ENCODE data around the gene CHRND. TPM values are rescaled to one million over a fixed set of nuclear protein-coding genes. Genes with fewer than 3 reads are reported as not detected.

Gene CHRND
- total RNA-seq, 2 experiments from 2014 or later, result not detected

DNA sequence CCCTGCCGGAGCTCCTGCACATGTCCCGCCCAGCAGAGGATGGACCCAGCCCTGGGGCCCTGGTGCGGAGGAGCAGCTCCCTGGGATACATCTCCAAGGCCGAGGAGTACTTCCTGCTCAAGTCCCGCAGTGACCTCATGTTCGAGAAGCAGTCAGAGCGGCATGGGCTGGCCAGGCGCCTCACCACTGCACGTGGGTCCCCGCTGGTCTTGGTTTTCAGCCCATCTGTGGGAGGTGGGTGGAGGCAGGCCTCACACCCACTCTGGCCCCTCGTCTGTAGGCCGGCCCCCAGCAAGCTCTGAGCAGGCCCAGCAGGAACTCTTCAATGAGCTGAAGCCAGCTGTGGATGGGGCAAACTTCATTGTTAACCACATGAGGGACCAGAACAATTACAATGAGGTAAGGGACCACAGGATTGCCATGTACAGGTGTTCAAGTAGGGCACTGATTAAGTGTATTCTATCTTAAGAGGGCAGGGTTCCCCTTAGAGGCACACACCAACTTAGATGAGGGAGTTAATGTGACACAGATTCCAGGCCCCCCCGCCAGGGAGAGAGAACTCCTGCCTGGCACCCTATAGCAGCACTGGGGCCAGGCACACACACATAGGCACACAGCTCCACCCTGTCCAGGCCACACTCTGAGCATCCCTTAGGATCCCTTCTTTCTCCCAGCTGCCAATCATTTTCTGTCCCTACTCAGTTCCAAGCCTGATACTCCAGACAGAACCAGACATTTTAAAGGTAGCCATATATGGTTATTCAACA is 8.2 kb downstream of the CHRND start:
- POLR2A ChIA-PET, result no interaction called here
- H3K4me3 Mint-ChIP-seq, result no peak overlapping the region
- no peak overlapping the region for H3K27ac Mint-ChIP-seq
- peaks cover 12% of the 10 kb centered on the region for H3K4me1 Mint-ChIP-seq
- peaks cover 2% of the 10 kb centered on the region for H3K9me3 Mint-ChIP-seq
- H3K27me3 Mint-ChIP-seq, result peaks cover 7% of the 10 kb centered on the region
- no peak for ATAC-seq (ENCODE audit: low read depth)
- DNase-seq, result peak; percentile 20
- H3K36me3 Mint-ChIP-seq, result peaks cover 3% of the 10 kb centered on the region

DNA sequence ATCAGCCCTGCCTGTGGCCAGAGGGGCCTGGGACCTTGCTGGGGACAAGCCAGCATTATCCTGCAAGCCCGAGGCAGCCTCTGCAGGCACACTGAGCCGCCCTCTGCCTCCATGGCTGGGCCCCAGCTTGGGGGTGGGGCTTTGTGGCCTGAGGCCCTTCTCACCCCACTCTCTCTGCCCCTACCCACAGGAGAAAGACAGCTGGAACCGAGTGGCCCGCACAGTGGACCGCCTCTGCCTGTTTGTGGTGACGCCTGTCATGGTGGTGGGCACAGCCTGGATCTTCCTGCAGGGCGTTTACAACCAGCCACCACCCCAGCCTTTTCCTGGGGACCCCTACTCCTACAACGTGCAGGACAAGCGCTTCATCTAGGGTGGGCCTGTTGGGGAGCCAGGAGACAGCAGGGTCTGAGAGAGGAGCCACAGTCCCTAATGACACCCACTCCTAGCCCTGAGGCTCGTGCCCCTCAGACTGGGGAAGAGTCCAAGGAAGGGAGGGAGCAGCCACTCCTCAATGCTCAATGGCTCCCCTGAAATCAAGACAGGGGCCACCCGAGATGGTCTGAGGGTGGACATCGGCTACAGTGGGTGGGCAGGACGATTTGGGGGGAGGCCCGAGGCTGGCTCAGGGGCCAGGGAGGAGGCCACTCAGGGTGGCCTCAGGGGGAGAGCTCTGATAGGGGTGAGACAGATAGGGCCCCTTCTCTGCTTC is 9.1 kb downstream of the CHRND start:
- Mint-ChIP-seq H3K27me3 (peaks cover 7% of the 10 kb centered on the region), H3K4me3 (no peak overlapping the region), H3K27ac (no peak overlapping the region), H3K4me1 (peaks cover 9% of the 10 kb centered on the region), H3K9me3 (peaks cover 2% of the 10 kb centered on the region), H3K36me3 (peaks cover 3% of the 10 kb centered on the region)
- peak; percentile 10 for DNase-seq
- ATAC-seq (ENCODE audit: low read depth), result no peak
- POLR2A ChIA-PET, result no interaction called here

DNA sequence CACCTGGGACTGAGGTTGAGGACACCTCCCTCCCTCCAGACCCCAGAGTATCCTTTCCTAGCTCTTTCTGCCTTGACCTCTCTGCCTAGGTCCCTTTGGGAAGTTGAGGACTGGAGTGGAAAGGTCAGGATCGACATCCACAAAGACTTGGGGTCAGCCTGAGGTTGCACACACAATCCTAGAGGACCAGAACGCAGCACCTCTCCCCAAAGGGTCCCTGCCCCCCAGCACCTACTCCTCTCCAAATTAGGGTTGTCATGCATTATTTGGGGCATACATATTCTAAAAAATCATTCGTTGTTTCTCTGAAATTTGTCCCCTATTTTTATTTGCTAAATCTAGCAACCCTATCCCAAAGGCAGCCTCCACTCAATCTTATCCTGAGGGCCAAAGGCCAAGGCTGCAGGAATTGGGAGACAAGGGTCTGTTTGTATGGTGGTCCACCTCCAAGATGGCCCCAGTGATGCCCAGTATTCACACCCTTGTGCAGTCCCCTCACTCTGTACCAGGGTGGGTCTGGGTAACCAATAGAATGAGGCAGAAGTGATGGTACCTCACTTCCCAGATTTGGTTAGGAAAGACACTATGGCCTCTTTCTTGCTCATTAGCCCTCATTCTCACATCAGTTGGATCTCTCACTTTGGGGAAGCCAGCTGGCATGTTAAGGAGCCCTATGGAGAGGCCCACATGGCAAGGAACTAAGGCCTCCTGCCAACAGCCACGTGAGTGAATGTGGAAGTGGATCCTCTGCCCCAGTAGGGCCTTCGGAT is 10.0 kb downstream of the CHRND start:
- H3K4me3 Mint-ChIP-seq, result no peak overlapping the region
- H3K27ac Mint-ChIP-seq, result no peak overlapping the region
- peak; percentile 25 for DNase-seq
- peaks cover 2% of the 10 kb centered on the region for H3K9me3 Mint-ChIP-seq
- peaks cover 9% of the 10 kb centered on the region for H3K4me1 Mint-ChIP-seq
- H3K36me3 Mint-ChIP-seq, result peaks cover 3% of the 10 kb centered on the region
- ATAC-seq (ENCODE audit: low read depth), result no peak
- POLR2A ChIA-PET, result no interaction called here
- peaks cover 7% of the 10 kb centered on the region for H3K27me3 Mint-ChIP-seq

DNA sequence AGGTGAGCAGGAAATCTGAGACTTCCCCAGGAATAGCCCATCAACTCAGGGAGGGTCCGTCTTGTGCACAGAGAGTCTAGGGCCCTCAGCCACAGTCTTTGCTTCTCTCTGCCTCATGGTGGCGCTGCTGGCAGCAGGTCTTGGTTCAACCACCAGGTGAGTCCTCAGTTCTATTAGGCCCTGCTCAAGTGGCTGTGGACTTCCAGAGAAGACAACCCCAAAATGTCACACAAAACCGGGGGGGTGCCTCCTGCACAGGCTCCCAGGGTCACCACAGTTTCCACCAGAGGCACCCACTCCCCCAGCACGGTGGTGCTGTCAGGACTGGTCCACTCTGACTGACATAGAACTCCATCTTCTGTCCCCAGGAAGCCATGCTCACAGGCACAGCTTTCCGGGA is 11.1 kb downstream of the CHRND start:
- peaks cover 9% of the 10 kb centered on the region for H3K4me1 Mint-ChIP-seq
- DNase-seq, result peak; percentile 28
- H3K27ac Mint-ChIP-seq, result no peak overlapping the region
- peaks cover 3% of the 10 kb centered on the region for H3K36me3 Mint-ChIP-seq
- no peak for ATAC-seq (ENCODE audit: low read depth)
- POLR2A ChIA-PET, result no interaction called here
- H3K4me3 Mint-ChIP-seq, result no peak overlapping the region
- H3K27me3 Mint-ChIP-seq, result peaks cover 7% of the 10 kb centered on the region
- peaks cover 2% of the 10 kb centered on the region for H3K9me3 Mint-ChIP-seq

DNA sequence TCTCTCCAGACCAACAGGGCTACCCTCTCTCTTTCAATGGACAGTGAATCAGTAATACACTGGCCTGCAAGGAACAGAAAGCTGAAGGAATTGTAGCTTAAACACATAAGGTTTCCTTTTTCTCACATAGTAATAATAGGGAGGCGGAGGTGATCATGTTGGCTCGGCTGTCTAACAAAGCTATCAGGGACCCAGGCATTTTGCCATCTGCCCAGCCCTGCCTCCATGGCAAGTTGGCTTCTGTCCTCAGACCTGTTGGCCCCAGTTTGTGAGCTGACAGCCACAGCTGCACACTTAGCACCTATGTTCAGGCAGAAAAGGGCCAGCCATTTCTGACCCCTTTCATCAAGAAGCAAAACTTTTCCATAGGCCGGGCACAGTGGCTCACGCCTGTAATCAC is 11.5 kb downstream of the CHRND start:
- no peak for ATAC-seq (ENCODE audit: low read depth)
- peaks cover 2% of the 10 kb centered on the region for H3K9me3 Mint-ChIP-seq
- no peak overlapping the region for H3K27ac Mint-ChIP-seq
- no peak for DNase-seq
- POLR2A ChIA-PET, result no interaction called here
- H3K27me3 Mint-ChIP-seq, result peaks cover 7% of the 10 kb centered on the region
- H3K4me3 Mint-ChIP-seq, result no peak overlapping the region
- peaks cover 9% of the 10 kb centered on the region for H3K4me1 Mint-ChIP-seq
- H3K36me3 Mint-ChIP-seq, result peaks cover 3% of the 10 kb centered on the region

DNA sequence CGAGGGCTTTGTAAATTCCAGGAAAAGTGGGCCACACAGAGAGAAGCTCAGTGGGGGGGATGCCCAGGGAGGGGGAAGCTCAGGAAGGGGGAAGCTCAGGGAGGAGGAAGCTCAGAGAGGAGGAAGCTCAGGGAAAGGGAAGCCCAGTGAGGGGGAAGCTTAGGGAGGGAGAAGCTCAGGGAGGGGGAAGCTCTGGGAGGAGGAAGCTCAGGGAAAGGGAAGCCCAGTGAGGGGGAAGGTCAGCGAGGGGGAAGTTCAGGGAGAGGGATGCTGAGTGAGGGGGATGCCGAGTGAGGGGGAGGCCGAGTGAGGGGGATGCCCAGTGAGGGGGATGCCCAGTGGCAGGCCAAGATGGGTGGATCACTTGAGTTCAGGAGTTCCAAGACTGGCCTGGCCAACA is 12.7 kb downstream of the CHRND start:
- Mint-ChIP-seq H3K36me3 (peaks cover 5% of the 10 kb centered on the region), H3K27me3 (peaks cover 7% of the 10 kb centered on the region), H3K4me1 (peaks cover 9% of the 10 kb centered on the region), H3K27ac (no peak overlapping the region), H3K4me3 (no peak overlapping the region), H3K9me3 (peaks cover 2% of the 10 kb centered on the region)
- DNase-seq, result no peak
- POLR2A ChIA-PET, result interaction anchor here (0.7 kb wide), 1 partner anchor 11 kb away, joined by 3 read pairs; the partner anchor contains the start of gene TIGD1
- ATAC-seq (ENCODE audit: low read depth), result no peak

DNA sequence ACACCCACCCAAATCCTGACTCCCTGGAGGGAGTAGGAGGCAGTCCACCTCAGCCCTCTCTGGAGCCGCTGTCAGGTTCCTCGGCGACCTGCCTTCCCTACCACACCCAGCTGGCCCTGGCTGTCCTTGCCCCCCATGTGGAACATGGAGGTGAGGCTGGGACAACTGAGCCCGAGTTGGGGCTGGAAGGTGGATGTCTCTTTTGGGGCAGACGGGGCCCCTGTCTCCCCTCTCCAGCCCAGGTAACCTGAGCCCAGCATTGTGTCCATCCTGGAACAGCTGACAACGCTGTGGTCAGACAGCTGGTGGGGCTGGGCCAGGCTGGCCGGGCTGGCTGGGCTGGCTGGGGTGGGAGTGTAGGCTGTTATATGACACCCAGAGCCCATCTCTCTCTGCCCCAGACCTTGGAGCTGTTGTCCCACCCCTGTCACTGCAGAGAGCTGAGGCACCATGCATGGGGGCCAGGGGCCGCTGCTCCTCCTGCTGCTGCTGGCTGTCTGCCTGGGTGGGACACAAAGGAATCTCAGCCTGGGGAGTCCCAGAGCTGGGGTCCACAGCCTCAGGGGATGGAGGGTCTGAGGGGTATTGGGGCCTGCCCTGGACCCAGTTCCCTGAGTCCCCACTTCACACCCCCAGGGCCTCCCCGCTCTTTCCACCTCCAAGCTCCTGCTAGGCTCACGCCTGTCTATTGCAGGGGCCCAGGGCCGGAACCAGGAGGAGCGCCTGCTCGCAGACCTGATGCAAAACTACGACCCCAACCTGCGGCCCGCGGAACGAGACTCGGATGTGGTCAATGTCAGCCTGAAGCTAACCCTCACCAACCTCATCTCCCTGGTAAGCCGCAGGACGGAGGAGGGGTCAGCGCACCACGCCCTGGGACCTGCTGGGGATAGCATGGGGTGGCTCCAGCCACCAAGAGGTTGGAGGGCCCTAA is 13.6 kb downstream of the CHRND start, which contains the start of gene CHRNG:
Gene CHRNG (plus strand): TSS at position 395 of the 934 bp plus-strand sequence. CDS start 56 bp downstream, at position 451.
- no peak within 1 kb of the TSS for H3K27ac Mint-ChIP-seq
- H3K27me3 Mint-ChIP-seq, result peaks cover 7% of the 10 kb centered on the region
- DNase-seq, result no peak
- no peak for ATAC-seq (ENCODE audit: low read depth)
- H3K4me1 Mint-ChIP-seq, result peaks cover 9% of the 10 kb centered on the region
- POLR2A ChIA-PET, result interaction anchor here (1.0 to 1.1 kb wide), 2 partner anchors 8 to 11 kb away, joined by 4 to 5 read pairs; partner anchors contain the start of genes EIF4E2 and TIGD1
- H3K4me3 Mint-ChIP-seq, result no peak within 1 kb of the TSS
- peaks cover 2% of the 10 kb centered on the region for H3K9me3 Mint-ChIP-seq
- H3K36me3 Mint-ChIP-seq, result peaks cover 5% of the 10 kb centered on the region

DNA sequence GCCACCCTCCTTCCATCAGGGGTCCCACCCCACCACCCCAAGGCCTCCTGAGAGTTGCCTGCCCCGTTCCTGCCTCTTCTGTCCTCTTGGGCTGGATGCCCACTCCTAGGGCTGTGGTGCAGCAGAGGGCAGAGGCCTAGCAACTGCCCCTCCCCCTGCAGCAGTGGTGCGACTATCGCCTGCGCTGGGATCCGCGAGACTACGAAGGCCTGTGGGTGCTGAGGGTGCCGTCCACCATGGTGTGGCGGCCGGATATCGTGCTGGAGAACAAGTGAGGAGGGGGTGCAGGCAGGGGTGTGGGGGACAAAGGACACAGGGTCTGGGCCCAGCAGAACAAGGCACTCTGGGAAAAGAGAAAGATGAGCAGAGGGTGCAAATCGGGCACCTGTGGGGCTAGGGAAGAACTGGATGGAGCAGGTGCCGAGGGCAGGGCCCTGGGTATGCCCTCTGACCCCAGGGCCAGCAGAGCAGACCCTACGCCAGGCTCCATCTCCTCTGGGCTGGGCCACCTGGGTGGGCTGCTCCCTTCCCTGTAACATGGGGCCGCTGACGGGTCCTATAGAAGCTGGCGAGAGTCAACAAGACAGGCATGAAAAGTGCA is 14.6 kb downstream of the CHRND start:
- Mint-ChIP-seq H3K4me3 (no peak overlapping the region), H3K27me3 (peaks cover 7% of the 10 kb centered on the region), H3K36me3 (peaks cover 5% of the 10 kb centered on the region), H3K4me1 (peaks cover 9% of the 10 kb centered on the region), H3K27ac (no peak overlapping the region), H3K9me3 (peaks cover 2% of the 10 kb centered on the region)
- ATAC-seq (ENCODE audit: low read depth) (no peak), DNase-seq (no peak)
- POLR2A ChIA-PET, result interaction anchor here (1.1 kb wide), 1 partner anchor 9 kb away, joined by 4 read pairs; no protein-coding TSS in a partner anchor

DNA sequence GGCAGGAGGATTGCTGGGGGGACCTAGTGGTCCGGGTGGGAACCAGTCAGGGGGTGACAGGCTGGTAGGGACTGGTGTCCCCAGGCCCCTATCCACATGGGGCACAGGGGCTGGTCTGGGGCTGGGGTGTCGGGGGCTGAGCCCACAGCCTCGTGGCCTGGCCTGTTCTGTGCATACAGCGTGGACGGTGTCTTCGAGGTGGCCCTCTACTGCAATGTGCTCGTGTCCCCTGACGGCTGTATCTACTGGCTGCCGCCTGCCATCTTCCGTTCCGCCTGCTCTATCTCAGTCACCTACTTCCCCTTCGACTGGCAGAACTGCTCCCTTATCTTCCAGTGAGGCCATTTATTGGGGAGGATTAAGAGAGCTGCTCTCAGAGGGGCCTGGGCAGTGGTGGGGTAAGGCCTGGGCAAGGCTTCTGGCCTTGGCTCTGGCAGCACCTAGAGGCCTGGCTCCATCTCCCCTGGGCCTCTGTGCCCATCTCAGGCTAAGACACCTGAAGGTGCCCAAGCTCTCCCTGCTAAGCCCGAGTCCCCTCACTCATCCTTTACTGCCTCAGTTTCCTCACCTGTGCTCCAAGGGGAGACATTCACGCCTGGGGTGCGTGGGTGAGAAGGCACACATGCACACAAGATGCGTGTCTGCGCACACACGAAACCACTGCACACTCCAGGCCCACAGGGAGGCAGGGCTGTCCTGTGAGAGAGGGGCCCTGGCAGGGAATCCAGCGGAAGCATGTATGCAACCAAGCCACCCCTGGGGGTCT is 15.4 kb downstream of the CHRND start:
- DNase-seq (no peak), ATAC-seq (ENCODE audit: low read depth) (no peak)
- Mint-ChIP-seq H3K4me1 (peaks cover 14% of the 10 kb centered on the region), H3K27me3 (peaks cover 7% of the 10 kb centered on the region), H3K9me3 (peaks cover under 1% of the 10 kb centered on the region), H3K4me3 (no peak overlapping the region), H3K36me3 (peaks cover 5% of the 10 kb centered on the region), H3K27ac (no peak overlapping the region)
- POLR2A ChIA-PET, result interaction anchor here (0.6 kb wide), 1 partner anchor 25 kb away, joined by 3 read pairs; no protein-coding TSS in a partner anchor

DNA sequence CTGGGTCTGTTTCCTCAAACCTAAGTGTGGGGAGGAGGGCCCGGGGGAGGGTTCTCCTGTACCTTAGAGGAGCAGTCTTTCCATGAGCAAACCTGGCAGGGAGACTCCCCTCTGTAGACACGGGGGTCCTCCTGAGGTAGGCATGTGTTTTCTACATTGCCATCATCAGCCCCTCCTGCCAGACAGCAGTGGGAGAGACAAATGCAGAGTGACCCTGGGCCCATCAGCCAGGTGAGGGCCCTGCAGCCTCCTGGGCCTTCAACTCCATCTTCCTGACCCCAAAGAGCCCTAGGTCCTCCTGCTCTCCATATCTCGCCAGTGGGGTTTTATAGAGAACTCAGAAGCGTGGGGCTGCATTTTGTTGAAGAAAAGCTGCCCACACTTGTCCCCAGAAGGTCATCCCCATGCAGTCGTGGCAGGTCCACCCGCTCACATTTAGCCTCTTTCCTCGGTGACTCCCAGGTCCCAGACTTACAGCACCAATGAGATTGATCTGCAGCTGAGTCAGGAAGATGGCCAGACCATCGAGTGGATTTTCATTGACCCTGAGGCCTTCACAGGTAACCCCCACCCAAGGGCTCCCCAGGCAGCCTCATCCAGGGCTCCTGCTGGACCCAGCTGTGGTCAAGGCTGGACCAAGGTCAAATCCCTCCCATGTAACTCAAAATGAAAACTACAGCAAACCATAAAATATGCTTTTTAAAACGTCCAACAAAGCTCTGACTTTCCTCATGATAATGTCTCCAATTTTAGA is 16.2 kb downstream of the CHRND start:
- Mint-ChIP-seq H3K27me3 (peaks cover 7% of the 10 kb centered on the region), H3K4me3 (no peak overlapping the region), H3K27ac (no peak overlapping the region), H3K36me3 (peaks cover 7% of the 10 kb centered on the region), H3K9me3 (no peaks in the 10 kb centered on the region), H3K4me1 (peaks cover 17% of the 10 kb centered on the region)
- POLR2A ChIA-PET, result interaction anchor here (0.9 kb wide), 1 partner anchor 8 kb away, joined by 5 read pairs; the partner anchor contains the start of genes EIF4E2 and TIGD1
- ATAC-seq (ENCODE audit: low read depth) (no peak), DNase-seq (no peak)
